ENCODE measurements around the gene ATR.

DNA sequence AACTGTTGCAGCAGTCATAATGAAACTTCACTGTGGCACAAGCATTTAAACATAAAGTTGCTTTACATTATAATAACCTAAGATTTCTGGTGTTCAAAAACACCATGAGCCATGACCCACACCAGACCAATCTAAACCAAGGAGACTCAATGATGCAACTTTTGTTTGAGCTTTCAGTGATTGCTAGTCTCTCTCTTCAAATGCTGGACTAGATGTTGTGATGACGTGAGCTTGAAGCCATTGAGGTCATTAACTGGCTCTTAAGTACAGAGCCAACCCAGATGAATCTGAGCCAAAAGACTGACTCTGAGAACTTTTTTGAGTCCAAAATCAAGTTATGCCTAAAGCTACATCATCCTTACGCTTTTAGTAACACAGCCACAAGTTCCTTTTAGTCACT is 36.5 kb downstream of the ATR start:
- TF ChIP-seq POLR2AphosphoS5 (IDR thresholded peaks at IDR 0.05; ENCODE audit: low read depth, low read length): no peak
- no peak for TF ChIP-seq TAF1 (IDR thresholded peaks at IDR 0.05; ENCODE audit: borderline replicate concordance, insufficient read depth, low read length)

Data from PFSK-1 (cell line).